Esophagus muscularis mucosa (tissue), 3 donors: ENCODE results near the gene LHPP.
A peak's percentile ranks its signal among the peaks of the same experiment; 100 is the strongest.

Experiments
- CTCF ChIP-seq, 3 experiments: fragments of 200-600 bp in 2 of 3; fragments of 450-650 bp in 1 of 3; sonication (generic) in 2 of 3; IDR thresholded peaks; one replicate each; pipeline ENCODE4 v1.5.1; 2017 to 2019; ENCODE audit warnings: antibody characterized with exemption in 3 of 3, mild to moderate bottlenecking in 2 of 3, moderate library complexity in 1 of 3
- POLR2A ChIP-seq: fragments of 450-650 bp; IDR thresholded peaks from one replicate; pipeline ENCODE4 v1.6.1; 2017; ENCODE audit warnings: antibody characterized with exemption, moderate library complexity, mild to moderate bottlenecking, low read depth

- TF ChIP-seq CTCF (IDR thresholded peaks at IDR 0.05) (peak in 2 of 3 experiments; percentile 5 to 26), POLR2A (no peak)
Measured at GRCh38 chr10:124647421-124648130, 186.0 kb downstream of the LHPP start.
